Measurements from ENCODE around the gene SFT2D2. TPM values are rescaled to one million over a fixed set of nuclear protein-coding genes. Genes with fewer than 3 reads are reported as not detected.

SFT2D2 gene
- total RNA-seq, 1 experiment from 2014 or later: 32.1 TPM

DNA sequence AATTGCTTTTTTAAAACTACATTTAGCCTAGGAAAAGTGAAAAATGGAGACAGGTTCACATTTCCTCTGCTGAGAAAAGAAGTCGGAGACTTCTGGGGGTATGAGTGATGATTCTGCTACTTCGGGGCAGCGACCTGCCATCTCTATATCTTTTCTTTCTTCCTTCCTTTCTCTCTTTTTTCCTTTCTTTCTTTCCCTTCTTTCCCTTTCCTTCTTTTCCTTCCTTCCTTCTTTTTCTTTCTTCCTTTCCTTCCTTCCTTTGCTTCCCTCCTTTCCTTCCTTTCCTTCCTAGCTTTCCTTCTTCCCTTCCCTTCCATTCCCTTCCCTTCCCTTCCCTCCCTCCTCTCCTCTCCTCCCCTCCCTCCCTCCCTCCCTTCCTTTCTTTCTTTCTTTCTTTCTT lies 72.6 kb downstream of the SFT2D2 start:
- H3K9me3 Mint-ChIP-seq: peaks cover 0 to 2% of the 10 kb centered on the region in 2 experiments; a peak in 1 of 5 replicates
- Histone ChIP-seq H2AK5ac (ENCODE audit: insufficient read length, low read length) (no peak overlapping the region), H3K23ac (ENCODE audit: insufficient read length, low read depth, low read length) (no peak overlapping the region), H3K27ac (ENCODE audit: insufficient read length, low read depth, low read length) (no peak overlapping the region), H4K8ac (replicated peaks; ENCODE audit: insufficient read length, low read depth, low read length) (no peak overlapping the region), H4K20me1 (ENCODE audit: control insufficient read depth, insufficient read depth, insufficient read length) (no peaks in the 10 kb centered on the region), H2BK120ac (ENCODE audit: low read depth, low read length, poor library complexity, severe bottlenecking) (no peak overlapping the region), H3K4me1 (ENCODE audit: insufficient read depth, low read length) (no peaks in the 10 kb centered on the region; the same call in 1 of the 2 replicates), H3K9me3 (ENCODE audit: control insufficient read depth, low read depth, low read length) (no peaks in the 10 kb centered on the region), H3K14ac (ENCODE audit: insufficient read depth, low read length) (no peak overlapping the region), H2BK15ac (ENCODE audit: low read depth, low read length) (no peak overlapping the region), H3K23me2 (ENCODE audit: insufficient read length, low read depth, low read length, poor library complexity, severe bottlenecking) (no peaks in the 10 kb centered on the region), H3K18ac (ENCODE audit: insufficient read length, low read depth, low read length) (no peak overlapping the region), H4K91ac (ENCODE audit: insufficient read length, low read depth, low read length) (no peak overlapping the region), H2BK12ac (ENCODE audit: insufficient read length, low read depth, low read length) (no peak overlapping the region), H2BK20ac (ENCODE audit: low read depth, low read length, poor library complexity, severe bottlenecking) (no peak overlapping the region), H3K4me2 (ENCODE audit: insufficient read depth, insufficient read length, low read length) (no peak overlapping the region), H3K4ac (ENCODE audit: low read depth, low read length) (no peak overlapping the region), H3T11ph (ENCODE audit: low read length) (no peak overlapping the region), H4K5ac (ENCODE audit: insufficient read length, low read depth, low read length) (no peak overlapping the region), H3K79me2 (ENCODE audit: insufficient read depth, low read length) (no peaks in the 10 kb centered on the region), H3K56ac (ENCODE audit: insufficient read length, low read depth, low read length) (no peak overlapping the region), H3K9ac (ENCODE audit: extremely low read depth, insufficient read length, low read length) (no peak overlapping the region), H2AFZ (ENCODE audit: low read length) (no peak overlapping the region), H3K27me3 (ENCODE audit: insufficient read depth, low read length) (no peaks in the 10 kb centered on the region), H3K79me1 (ENCODE audit: insufficient read depth, low read depth, low read length, poor library complexity, severe bottlenecking) (no peaks in the 10 kb centered on the region), H2BK5ac (ENCODE audit: insufficient read length, low read length) (no peak overlapping the region)
- no CpG with 5 or more reads among the region's 3 CpGs for WGBS (ENCODE audit: extremely low coverage, insufficient read length, low lambda C conversion rate)
- H3K27me3 Mint-ChIP-seq (ENCODE audit: low read depth): no peaks in the 10 kb centered on the region
- peaks cover 0 to 3% of the 10 kb centered on the region in 2 experiments; a peak in 1 of 4 replicates for H3K4me1 Mint-ChIP-seq
- DNase-seq: no peak
- H3K36me3 Mint-ChIP-seq (ENCODE audit: insufficient read depth in 1 of 3, low read depth in 3 of 3): no peaks in the 10 kb centered on the region; a peak in 1 of 7 replicates
- TF ChIP-seq, protein P1, sequence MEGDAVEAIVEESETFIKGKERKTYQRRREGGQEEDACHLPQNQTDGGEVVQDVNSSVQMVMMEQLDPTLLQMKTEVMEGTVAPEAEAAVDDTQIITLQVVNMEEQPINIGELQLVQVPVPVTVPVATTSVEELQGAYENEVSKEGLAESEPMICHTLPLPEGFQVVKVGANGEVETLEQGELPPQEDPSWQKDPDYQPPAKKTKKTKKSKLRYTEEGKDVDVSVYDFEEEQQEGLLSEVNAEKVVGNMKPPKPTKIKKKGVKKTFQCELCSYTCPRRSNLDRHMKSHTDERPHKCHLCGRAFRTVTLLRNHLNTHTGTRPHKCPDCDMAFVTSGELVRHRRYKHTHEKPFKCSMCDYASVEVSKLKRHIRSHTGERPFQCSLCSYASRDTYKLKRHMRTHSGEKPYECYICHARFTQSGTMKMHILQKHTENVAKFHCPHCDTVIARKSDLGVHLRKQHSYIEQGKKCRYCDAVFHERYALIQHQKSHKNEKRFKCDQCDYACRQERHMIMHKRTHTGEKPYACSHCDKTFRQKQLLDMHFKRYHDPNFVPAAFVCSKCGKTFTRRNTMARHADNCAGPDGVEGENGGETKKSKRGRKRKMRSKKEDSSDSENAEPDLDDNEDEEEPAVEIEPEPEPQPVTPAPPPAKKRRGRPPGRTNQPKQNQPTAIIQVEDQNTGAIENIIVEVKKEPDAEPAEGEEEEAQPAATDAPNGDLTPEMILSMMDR (conservative IDR thresholded peaks at IDR 0.05): no peak
- H3K4me3 Mint-ChIP-seq: no peak overlapping the region
- H3K27ac Mint-ChIP-seq: no peak overlapping the region; a peak in 1 of 7 replicates

Measured in H9 (cell line).